Neural progenitor cell (in vitro differentiated cells): ENCODE measurements around the gene WDR86. TPM values are rescaled to one million over a fixed set of nuclear protein-coding genes. Genes with fewer than 3 reads are reported as not detected.
A peak's percentile ranks its signal among the peaks of the same experiment; 100 is the strongest.

Experiments
- DNase-seq: peaks from one replicate; pipeline ENCODE4 v3.0.0-alpha.2; 2016; ENCODE audit warnings: low spot score
- H2AFZ ChIP-seq: fragments of 200-600 bp; sonication (generic); replicated peaks from 2 replicates; pipeline ENCODE4 v1.6.1; 2016; ENCODE audit warnings: antibody characterized with exemption
- H3F3A ChIP-seq: fragments of 200-600 bp; sonication (generic); 2 replicates; pipeline ENCODE4 v1.6.1; 2016; ENCODE audit warnings: antibody characterized with exemption, low read depth
- H3K27ac ChIP-seq: fragments of 200-600 bp; sonication (generic); 2 replicates; pipeline ENCODE4 v1.5.1; 2016; ENCODE audit warnings: mild to moderate bottlenecking
- H3K27me3 ChIP-seq: fragments of 200-600 bp; sonication (generic); 2 replicates; pipeline ENCODE4 v1.6.1; 2016; ENCODE audit warnings: mild to moderate bottlenecking, moderate library complexity
- H3K36me3 ChIP-seq: fragments of 200-600 bp; sonication (generic); 2 replicates; pipeline ENCODE4 v1.5.1; 2016
- H3K4me1 ChIP-seq: fragments of 200-600 bp; sonication (generic); 2 replicates; pipeline ENCODE4 v1.6.1; 2016; ENCODE audit warnings: mixed run types
- H3K4me2 ChIP-seq: fragments of 200-600 bp; sonication (generic); 2 replicates; pipeline ENCODE4 v1.6.1; 2016
- H3K4me3 ChIP-seq: fragments of 200-600 bp; sonication (generic); 2 replicates; pipeline ENCODE4 v1.5.1; 2016
- H3K79me2 ChIP-seq: fragments of 200-600 bp; sonication (generic); 2 replicates; pipeline ENCODE4 v1.6.1; 2016; ENCODE audit warnings: low read depth
- H3K9ac ChIP-seq: fragments of 200-600 bp; sonication (generic); 2 replicates; pipeline ENCODE4 v1.6.1; 2016
- H3K9me3 ChIP-seq: fragments of 200-600 bp; sonication (generic); 2 replicates; pipeline ENCODE4 v1.5.1; 2016; ENCODE audit warnings: low read depth
- H4K20me1 ChIP-seq: fragments of 200-600 bp; sonication (generic); 2 replicates; pipeline ENCODE4 v1.6.1; 2016; ENCODE audit warnings: low read depth
- H3K27ac Mint-ChIP-seq: 3 replicates; pipeline ENCODE4 v1.8.0; 2021; ENCODE audit warnings: mixed read lengths
- H3K27me3 Mint-ChIP-seq: 2 replicates; pipeline ENCODE4 v1.8.0; 2022; ENCODE audit warnings: low read depth, mild to moderate bottlenecking, inconsistent platforms, moderate library complexity, mixed read lengths; ENCODE audit not compliant: insufficient read depth
- H3K36me3 Mint-ChIP-seq: 3 replicates; pipeline ENCODE4 v1.8.0; 2021; ENCODE audit warnings: mixed read lengths
- H3K4me1 Mint-ChIP-seq: 3 replicates; pipeline ENCODE4 v1.8.0; 2021; ENCODE audit warnings: mixed read lengths
- H3K4me3 Mint-ChIP-seq: 3 replicates; pipeline ENCODE4 v1.8.0; 2021; ENCODE audit warnings: mild to moderate bottlenecking, moderate library complexity, mixed read lengths
- H3K9me3 Mint-ChIP-seq: 3 replicates; pipeline ENCODE4 v1.8.0; 2020; ENCODE audit warnings: mixed read lengths
- CTCF ChIP-seq: fragments of 200-600 bp; sonication (generic); IDR thresholded peaks from 2 replicates; pipeline ENCODE4 v1.5.1; 2017; ENCODE audit warnings: antibody characterized with exemption, mild to moderate bottlenecking
- EZH2 ChIP-seq: fragments of 200-600 bp; sonication (generic); IDR thresholded peaks from 2 replicates; pipeline ENCODE4 v1.6.1; 2017; ENCODE audit warnings: antibody characterized with exemption, mild to moderate bottlenecking, moderate library complexity
- EZH2phosphoT487 ChIP-seq: fragments of 200-600 bp; sonication (generic); IDR thresholded peaks from 2 replicates; pipeline ENCODE4 v1.6.1; 2017; ENCODE audit warnings: antibody characterized with exemption
- total RNA-seq: library from RNA; depleted of rRNA; stranded (reverse); fragments of >200 nt; gene quantifications from 2 replicates; pipeline ENCODE4 v1.2.3, GENCODE V29; 2015; ENCODE audit warnings: low replicate concordance

WDR86 gene
- total RNA-seq, 1 donor from 2014 or later = 15.0 TPM

GRCh38 chr7:151351967-151352366 is 57.9 kb downstream of the WDR86 start:
- no peaks in the 10 kb centered on the region for H3K9me3 Mint-ChIP-seq
- no peak overlapping the region for H3K4me3 Mint-ChIP-seq

DNA sequence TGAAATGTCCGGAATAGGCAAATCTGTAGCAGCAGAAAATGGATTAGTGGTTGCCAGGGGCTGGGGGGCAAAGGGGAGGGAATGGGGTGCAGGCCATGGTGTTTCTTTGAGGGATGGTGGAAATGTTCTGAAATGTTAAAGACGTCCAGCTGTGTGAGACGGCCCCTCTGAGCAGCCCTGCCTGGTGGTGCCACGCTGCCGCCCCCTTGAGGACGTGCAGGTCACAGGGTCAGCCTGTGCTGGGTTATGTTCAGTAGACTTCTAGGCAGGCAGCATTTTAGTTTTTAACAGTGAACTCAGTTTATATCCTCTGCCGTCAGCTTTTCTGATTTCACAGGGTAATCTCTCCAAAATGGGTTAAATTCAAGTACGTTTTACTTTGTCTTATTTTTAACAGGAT is 58.8 kb downstream of the WDR86 start:
- TF ChIP-seq EZH2 = no peak
- TF ChIP-seq CTCF = peak; percentile 47
- Histone ChIP-seq H3K27ac (no peak overlapping the region), H3K4me3 (no peak overlapping the region), H4K20me1 (peaks cover 11% of the 10 kb centered on the region), H3K4me2 (no peak overlapping the region), H3K79me2 (no peaks in the 10 kb centered on the region), H3K9ac (no peak overlapping the region), H2AFZ (no peak overlapping the region), H3K9me3 (no peaks in the 10 kb centered on the region), H3K27me3 (no peaks in the 10 kb centered on the region), H3F3A (peaks cover 9% of the 10 kb centered on the region), H3K4me1 (no peaks in the 10 kb centered on the region), H3K36me3 (no peaks in the 10 kb centered on the region)
- H3K9me3 Mint-ChIP-seq = no peaks in the 10 kb centered on the region
- peak; percentile 36 for DNase-seq
- no peak overlapping the region for H3K4me3 Mint-ChIP-seq
- H3K4me1 Mint-ChIP-seq = peaks cover 7% of the 10 kb centered on the region
- H3K36me3 Mint-ChIP-seq = peaks cover 10% of the 10 kb centered on the region
- peaks cover 2% of the 10 kb centered on the region for H3K27me3 Mint-ChIP-seq
- H3K27ac Mint-ChIP-seq = no peak overlapping the region

More at GRCh38 chr7:151351967-151352366, 57.9 kb downstream of the WDR86 start:
- no peaks in the 10 kb centered on the region for H3K4me1 ChIP-seq
- no peaks in the 10 kb centered on the region for H3K79me2 ChIP-seq
- peaks cover 9% of the 10 kb centered on the region for H3F3A ChIP-seq
- no peak overlapping the region for H3K27ac ChIP-seq
- H3K27me3 Mint-ChIP-seq = peaks cover 2% of the 10 kb centered on the region
- H3K27ac Mint-ChIP-seq = no peak overlapping the region
- no peak for DNase-seq
- TF ChIP-seq EZH2 (no peak), EZH2phosphoT487 (no peak), CTCF (no peak)
- peaks cover 7% of the 10 kb centered on the region for H3K4me1 Mint-ChIP-seq
- no peaks in the 10 kb centered on the region for H3K9me3 ChIP-seq
- H3K27me3 ChIP-seq = no peaks in the 10 kb centered on the region
- no peak overlapping the region for H3K4me3 ChIP-seq
- no peak overlapping the region for H2AFZ ChIP-seq
- H3K9ac ChIP-seq = no peak overlapping the region
- no peak overlapping the region for H3K4me2 ChIP-seq
- H3K36me3 Mint-ChIP-seq = peaks cover 14% of the 10 kb centered on the region
- H4K20me1 ChIP-seq = peaks cover 11% of the 10 kb centered on the region
- no peaks in the 10 kb centered on the region for H3K36me3 ChIP-seq

DNA sequence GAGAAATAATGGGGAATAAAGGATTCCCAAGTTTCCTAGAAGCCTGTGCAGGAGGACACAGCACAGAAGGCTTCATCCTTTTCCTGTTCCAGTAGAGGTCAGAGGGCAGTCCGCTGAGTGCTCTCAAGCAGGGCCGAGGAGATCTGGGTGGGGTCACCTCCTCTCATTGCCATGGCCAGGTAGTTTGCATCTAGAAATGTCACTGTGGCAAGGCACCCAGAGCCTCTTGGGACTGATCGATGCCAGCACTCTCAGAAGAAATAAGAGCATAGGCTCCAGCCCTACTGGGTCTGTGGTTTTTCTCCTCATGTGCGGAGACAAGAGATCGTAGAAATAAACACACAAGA is 60.4 kb downstream of the WDR86 start:
- Mint-ChIP-seq H3K4me1 (peaks cover 7% of the 10 kb centered on the region), H3K36me3 (peaks cover 7% of the 10 kb centered on the region)

More for the DNA sequence above, 60.4 kb downstream of the WDR86 start:
- H3K9ac ChIP-seq = no peak overlapping the region
- no peaks in the 10 kb centered on the region for H3K4me1 ChIP-seq
- no peak overlapping the region for H2AFZ ChIP-seq
- H3K4me3 ChIP-seq = no peak overlapping the region
- H3K9me3 Mint-ChIP-seq = no peaks in the 10 kb centered on the region
- no peak overlapping the region for H3K27ac Mint-ChIP-seq
- H3K27me3 ChIP-seq = no peaks in the 10 kb centered on the region
- H3F3A ChIP-seq = peaks cover 17% of the 10 kb centered on the region
- H3K9me3 ChIP-seq = no peaks in the 10 kb centered on the region
- H3K36me3 ChIP-seq = no peaks in the 10 kb centered on the region
- no peak overlapping the region for H3K4me2 ChIP-seq
- H3K27ac ChIP-seq = no peak overlapping the region
- no peak for DNase-seq
- H3K4me3 Mint-ChIP-seq = peak overlapping the region; percentile 54
- TF ChIP-seq EZH2phosphoT487 = no peak
- no peak for TF ChIP-seq EZH2
- no peak for TF ChIP-seq CTCF
- H3K27me3 Mint-ChIP-seq = peaks cover 2% of the 10 kb centered on the region
- H4K20me1 ChIP-seq = peaks cover 11% of the 10 kb centered on the region
- peaks cover 5% of the 10 kb centered on the region for H3K79me2 ChIP-seq
